NCI-H226 (cell line): ENCODE measurements around the gene NRL.

Experiments
- DNase-seq: peaks from one replicate; pipeline ENCODE4 v3.0.0-alpha.2; 2015

The NRL gene

GRCh38 chr14:24143511-24143910 lies 28.8 kb upstream of the NRL start:
- DNase-seq, result peak; percentile 40

GRCh38 chr14:24141097-24141880 lies 26.5 kb upstream of the NRL start, which contains the start of gene EMC9:
EMC9 (minus strand) TSS chr14:24141591; CDS start chr14:24141304, 287 bp downstream.
- peak; percentile 99 for DNase-seq

DNA sequence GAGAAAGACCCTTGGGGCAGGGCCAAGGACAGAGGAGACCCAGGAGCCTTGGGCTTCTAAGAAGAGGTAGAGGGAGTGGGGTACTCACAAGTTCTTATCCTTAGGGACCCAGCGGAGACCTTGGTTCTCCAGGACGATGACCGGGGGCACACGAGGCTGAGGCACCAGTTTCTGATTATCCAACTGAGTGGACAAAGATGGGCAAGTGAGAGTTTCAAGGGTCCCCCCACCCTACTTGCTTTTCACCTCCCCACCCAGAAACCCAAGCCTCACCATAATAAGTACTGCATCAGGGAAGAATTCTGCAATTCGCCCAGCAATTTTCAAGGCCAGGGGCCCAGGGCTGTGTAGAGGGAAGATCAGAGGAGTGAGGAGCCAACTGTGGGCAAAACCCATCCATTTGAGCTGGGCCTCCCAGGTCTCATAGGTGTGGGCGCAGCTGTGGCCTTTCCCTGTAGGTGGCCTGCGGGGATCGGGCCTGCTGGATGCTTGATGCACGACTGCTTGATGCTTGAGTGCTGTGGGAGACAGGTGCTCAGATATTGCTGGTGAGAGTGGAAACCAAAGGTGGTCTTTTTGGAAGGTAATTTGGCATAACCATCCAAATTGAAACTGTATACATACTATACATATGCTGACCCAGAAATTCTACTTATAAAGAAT lies 24.7 kb upstream of the NRL start:
- DNase-seq, result no peak

GRCh38 chr14:24138396-24139271 lies 23.9 kb upstream of the NRL start:
- no peak for DNase-seq

DNA sequence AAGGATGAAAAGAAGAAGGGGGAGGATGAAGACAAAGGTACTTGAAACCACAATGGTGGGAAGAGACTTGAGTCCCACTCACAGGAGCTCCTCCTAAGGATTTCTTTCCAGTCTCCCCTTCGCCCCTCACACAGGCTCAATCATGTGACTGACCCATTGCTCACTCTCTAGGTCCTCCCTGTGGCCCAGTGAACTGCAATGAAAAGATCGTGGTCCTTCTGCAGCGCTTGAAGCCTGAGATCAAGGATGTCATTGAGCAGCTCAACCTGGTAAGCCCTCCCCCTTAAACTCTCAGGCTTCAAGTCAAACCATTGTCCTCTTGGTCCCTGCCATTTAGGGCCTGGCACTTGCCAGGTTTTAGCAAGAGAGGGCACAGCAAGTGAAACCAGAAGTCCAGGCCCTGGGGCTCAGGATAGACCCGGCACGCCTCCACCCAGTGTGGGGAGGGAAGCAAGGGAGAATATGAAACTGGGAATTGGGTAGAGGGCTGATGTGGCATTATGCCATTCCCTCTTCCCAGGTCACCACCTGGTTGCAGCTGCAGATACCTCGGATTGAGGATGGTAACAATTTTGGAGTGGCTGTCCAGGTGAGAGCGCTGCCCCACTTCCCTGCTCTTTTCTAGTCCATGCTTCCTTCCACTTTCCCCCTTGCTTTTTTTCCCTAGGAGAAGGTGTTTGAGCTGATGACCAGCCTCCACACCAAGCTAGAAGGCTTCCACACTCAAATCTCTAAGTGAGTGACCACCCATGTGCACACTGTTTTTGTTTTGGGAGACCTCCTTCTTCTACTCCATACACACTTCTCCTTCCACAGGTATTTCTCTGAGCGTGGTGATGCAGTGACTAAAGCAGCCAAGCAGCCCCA lies 23.0 kb upstream of the NRL start:
- no peak for DNase-seq

DNA sequence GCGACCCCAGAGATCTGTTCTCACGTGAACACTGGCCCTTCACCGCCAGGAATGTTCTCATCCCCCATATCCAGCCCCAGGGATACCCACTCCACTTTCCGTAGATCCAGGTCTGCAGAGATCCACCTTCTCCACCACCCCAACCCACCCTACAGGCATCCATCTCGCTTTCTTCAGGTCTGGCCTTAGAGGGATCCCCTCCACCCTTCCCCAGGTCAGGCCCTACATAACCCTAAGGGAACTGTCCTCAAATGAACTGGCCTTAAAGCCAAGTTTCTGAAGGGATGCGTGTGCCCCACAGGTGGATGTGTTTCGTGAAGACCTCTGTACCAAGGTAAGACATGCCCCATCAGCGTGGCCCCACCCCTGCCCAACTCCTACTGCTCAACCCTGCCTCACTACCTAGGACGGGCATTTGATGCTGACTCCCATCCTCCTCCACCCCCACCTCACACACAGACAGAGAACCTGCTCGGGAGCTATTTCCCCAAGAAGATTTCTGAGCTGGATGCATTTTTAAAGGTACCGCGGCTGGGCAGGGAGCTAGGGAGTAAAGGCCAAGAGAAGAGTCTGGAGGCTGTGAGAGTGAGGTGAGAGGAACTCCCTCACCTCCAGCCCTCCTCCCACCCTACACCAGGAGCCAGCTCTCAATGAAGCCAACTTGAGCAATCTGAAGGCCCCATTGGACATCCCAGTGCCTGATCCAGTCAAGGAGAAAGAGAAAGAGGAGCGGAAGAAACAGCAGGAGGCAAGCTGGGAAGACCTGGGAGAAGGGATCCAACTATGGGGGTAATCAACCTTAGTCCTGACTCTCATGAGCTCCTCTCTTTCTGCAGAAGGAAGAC lies 22.2 kb upstream of the NRL start:
- no peak for DNase-seq

- peak; percentile 72 for DNase-seq
Observed at GRCh38 chr14:24135834-24136683, 21.3 kb upstream of the NRL start, which contains the start of gene PSME1. PSME1 (plus strand) TSS chr14:24136194; CDS start chr14:24136263, 69 bp downstream.

GRCh38 chr14:24135584-24135833 lies 20.8 kb upstream of the NRL start:
- DNase-seq, result no peak

DNA sequence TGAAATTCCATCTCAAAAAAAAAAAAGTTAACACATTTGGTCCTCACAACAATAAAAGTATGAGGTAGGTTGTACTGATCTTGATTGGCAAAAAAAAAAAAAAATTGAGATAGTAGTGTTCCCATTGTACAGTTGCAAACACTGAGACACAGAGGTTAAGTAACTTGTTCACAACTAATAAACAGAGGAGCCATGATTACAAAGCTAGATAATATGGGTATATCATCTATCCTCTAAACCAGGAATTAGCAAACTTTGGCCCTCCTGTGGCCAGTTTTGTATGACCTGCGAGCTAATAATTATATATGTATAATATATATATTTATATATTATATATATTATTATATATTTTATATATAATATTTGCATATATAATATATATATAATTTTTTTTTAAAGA lies 19.0 kb upstream of the NRL start:
- DNase-seq, result no peak

GRCh38 chr14:24132976-24133375 lies 18.2 kb upstream of the NRL start:
- DNase-seq, result no peak

- no peak for DNase-seq
Observed at GRCh38 chr14:24132061-24132685, 17.4 kb upstream of the NRL start.

DNA sequence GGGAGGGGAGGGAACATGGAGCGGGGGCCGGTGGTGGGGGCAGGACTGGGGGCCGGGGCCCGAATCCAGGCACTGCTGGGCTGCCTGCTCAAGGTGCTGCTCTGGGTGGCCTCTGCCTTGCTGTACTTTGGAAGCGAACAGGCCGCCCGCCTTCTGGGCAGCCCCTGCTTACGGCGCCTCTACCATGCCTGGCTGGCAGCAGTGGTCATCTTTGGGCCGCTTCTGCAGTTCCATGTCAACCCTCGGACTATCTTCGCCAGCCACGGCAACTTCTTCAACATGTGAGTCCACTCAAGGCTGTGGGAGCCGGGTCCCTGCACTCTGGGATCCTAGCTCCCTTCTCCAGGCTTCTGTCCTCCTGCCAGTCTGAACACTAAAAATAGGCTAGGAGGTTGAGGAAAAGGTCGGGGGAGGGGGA lies 16.8 kb upstream of the NRL start:
- DNase-seq, result no peak

DNA sequence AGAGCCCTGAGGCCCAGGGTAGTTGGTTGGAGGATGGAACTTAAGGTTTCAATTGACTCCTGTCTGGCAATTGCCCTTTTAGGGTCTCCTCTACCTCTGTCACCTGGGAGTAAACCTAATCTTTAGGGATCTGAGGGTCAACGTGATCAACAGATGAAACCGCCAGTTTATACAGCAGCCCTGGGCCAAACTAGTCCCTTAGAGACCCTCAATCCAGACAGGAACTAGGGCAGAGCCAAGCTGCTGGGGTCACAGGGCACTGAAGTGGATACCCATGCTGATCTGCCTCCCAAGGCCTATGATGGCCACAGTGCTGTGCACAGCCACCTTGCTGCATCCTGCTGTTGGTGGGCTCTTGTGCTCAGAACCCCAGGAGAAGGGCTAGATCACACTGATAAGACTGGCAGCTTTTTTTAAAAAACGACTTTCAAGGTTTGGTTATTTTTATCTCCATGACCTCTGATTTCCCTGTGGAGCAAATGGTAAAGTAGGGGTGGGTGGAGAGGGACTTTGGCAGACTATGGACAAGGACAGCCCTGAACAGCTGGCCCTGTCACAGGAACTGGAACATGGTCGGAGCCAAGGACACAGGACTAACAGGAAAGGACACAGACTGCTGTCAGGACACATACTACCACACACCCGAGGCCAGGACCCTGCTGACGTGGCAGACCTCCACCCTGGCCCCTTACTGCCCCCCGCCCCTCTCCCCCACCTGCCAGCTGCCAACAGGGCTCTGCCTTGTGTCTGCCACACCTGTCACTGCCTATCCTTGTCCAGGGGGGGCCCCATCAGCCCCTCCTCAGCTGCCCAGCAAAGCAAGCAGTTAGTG lies 16.2 kb upstream of the NRL start:
- no peak for DNase-seq

- DNase-seq, result no peak
Observed at GRCh38 chr14:24130380-24130716, 15.6 kb upstream of the NRL start, which contains the start of gene FITM1. FITM1 (plus strand) TSS chr14:24130659; CDS start chr14:24131564, 905 bp downstream.

DNA sequence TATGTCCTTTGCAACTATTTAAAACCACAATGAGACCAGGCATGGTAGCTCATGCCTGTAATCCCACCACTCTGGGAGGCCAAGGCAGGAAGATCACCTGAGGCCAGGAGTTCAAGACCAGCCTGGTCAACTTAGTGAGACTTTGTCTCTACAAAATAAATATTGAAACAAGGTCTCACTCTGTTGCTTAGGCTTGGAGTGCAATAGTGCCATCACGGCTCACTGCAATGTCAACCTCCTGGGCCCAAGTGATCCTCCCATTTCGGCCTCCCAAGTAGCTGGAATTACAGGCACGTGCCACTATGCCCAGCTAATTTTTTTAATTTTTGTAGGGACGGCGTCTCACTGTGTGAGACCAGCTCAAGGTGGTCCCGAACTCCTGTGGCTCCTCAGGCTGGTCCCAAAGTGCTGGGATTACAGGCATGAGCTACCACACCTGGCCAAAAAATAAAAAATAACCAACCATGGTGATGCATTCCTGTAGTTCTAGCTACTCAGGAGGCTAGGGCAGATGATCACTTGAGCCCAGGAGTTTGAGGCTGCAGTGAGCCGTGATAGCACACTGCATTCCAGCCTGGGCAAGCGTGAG lies 14.8 kb upstream of the NRL start:
- DNase-seq, result no peak

- DNase-seq, result no peak
Observed at GRCh38 chr14:24127673-24128072, 12.9 kb upstream of the NRL start.

GRCh38 chr14:24126939-24127338 lies 12.2 kb upstream of the NRL start:
- DNase-seq, result no peak
